IMR-90 (cell line): Measurements from ENCODE around the gene ITIH2. TPM values are rescaled to one million over a fixed set of nuclear protein-coding genes. Genes with fewer than 3 reads are reported as not detected.

Source experiments
- ATAC-seq: fragments of 200-7000 bp; cut with Tn5 transposase; 2 replicates; pipeline ENCODE4 v1.9.1; 2020; ENCODE audit warnings: low read depth, mild to moderate bottlenecking, moderate library complexity
- BruUV-seq: library from RNA; stranded (reverse); fragments of 400-500 nt; replicated peaks from 2 replicates; lab custom pipeline; 2021; lab: Mats Ljungman, UMichigan
- CTCF ChIA-PET: fragments of 300-600 bp; formaldehyde crosslinking; extraction: SDS; loops from one replicate; lab custom pipeline; 2021; ENCODE audit warnings: antibody characterized with exemption; lab: Yijun Ruan, JAX
- POLR2A ChIA-PET: fragments of 300-600 bp; sonication (Branson Sonifier 250); formaldehyde crosslinking; loops from one replicate; lab custom pipeline; 2022; ENCODE audit warnings: antibody characterized with exemption; ENCODE audit not compliant: unreplicated experiment; lab: Charles Lee
- DNase-seq: peaks from one replicate; pipeline ENCODE4 v3.0.0; 2013
- H2AFZ ChIP-seq: replicated peaks from 2 replicates; pipeline ENCODE3; 2013; ENCODE audit warnings: low read length, mild to moderate bottlenecking; ENCODE audit not compliant: poor library complexity
- H2AK5ac ChIP-seq: 2 replicates; pipeline ENCODE4 v1.6.1; 2013; ENCODE audit warnings: low read depth, low read length, inconsistent platforms
- H2AK9ac ChIP-seq: replicated peaks from 2 replicates; pipeline ENCODE3; 2013; ENCODE audit warnings: mild to moderate bottlenecking, low read depth, low read length, moderate library complexity; ENCODE audit not compliant: poor library complexity
- H2BK120ac ChIP-seq: 2 replicates; pipeline ENCODE4 v1.6.1; 2013; ENCODE audit warnings: low read depth, low read length, inconsistent platforms
- H2BK15ac ChIP-seq: 3 replicates; pipeline ENCODE4 v1.6.1; 2013; ENCODE audit warnings: low read depth, low read length, inconsistent platforms
- H2BK20ac ChIP-seq: 2 replicates; pipeline ENCODE4 v1.6.1; 2013; ENCODE audit warnings: low read depth, mild to moderate bottlenecking, inconsistent platforms, low read length, moderate library complexity
- H2BK5ac ChIP-seq: 2 replicates; pipeline ENCODE4 v1.6.1; 2013; ENCODE audit warnings: mild to moderate bottlenecking, low read depth, low read length, inconsistent platforms; ENCODE audit not compliant: poor library complexity, severe bottlenecking
- H3K14ac ChIP-seq: replicated peaks from 2 replicates; pipeline ENCODE4 v1.6.1; 2013; ENCODE audit warnings: low read depth, low read length, inconsistent platforms
- H3K18ac ChIP-seq: 2 replicates; pipeline ENCODE4 v1.6.1; 2013; ENCODE audit warnings: low read depth, low read length, control low read depth
- H3K23ac ChIP-seq: 2 replicates; pipeline ENCODE4 v1.6.1; 2013; ENCODE audit warnings: low read depth, low read length, inconsistent platforms
- H3K27ac ChIP-seq: 2 replicates; pipeline ENCODE4 v1.5.1; 2013; ENCODE audit warnings: mild to moderate bottlenecking, control low read depth, low read length; ENCODE audit not compliant: insufficient read depth
- H3K27me3 ChIP-seq: 2 replicates; pipeline ENCODE4 v1.6.1; 2013; ENCODE audit warnings: low read length; ENCODE audit not compliant: control insufficient read depth, insufficient read depth
- H3K36me3 ChIP-seq: 2 replicates; pipeline ENCODE4 v1.6.1; 2013; ENCODE audit warnings: low read length, mixed read lengths; ENCODE audit not compliant: control insufficient read depth, insufficient read depth
- H3K4ac ChIP-seq: 2 replicates; pipeline ENCODE4 v1.6.1; 2013; ENCODE audit warnings: low read depth, low read length, inconsistent platforms
- H3K4me1 ChIP-seq: 2 replicates; pipeline ENCODE4 v1.6.1; 2013; ENCODE audit warnings: low read length, mixed read lengths; ENCODE audit not compliant: control insufficient read depth, insufficient read depth
- H3K4me2 ChIP-seq: 2 replicates; pipeline ENCODE4 v1.6.1; 2013; ENCODE audit warnings: low read depth, mild to moderate bottlenecking, control low read depth, low read length, moderate library complexity
- H3K4me3 ChIP-seq: 2 replicates; pipeline ENCODE4 v1.5.1; 2013; ENCODE audit warnings: low read depth, mild to moderate bottlenecking, control low read depth, low read length, moderate library complexity; ENCODE audit not compliant: insufficient read depth
- H3K56ac ChIP-seq: 2 replicates; pipeline ENCODE4 v1.6.1; 2013; ENCODE audit warnings: low read length, inconsistent platforms; ENCODE audit not compliant: insufficient read depth; ENCODE audit errors: extremely low read depth
- H3K79me1 ChIP-seq, 2 experiments: 2 replicates each; pipeline ENCODE4 v1.6.1; 2013; ENCODE audit warnings: low read length in 2 of 2, inconsistent platforms in 1 of 2, low read depth in 1 of 2
- H3K9ac ChIP-seq: 2 replicates; pipeline ENCODE4 v1.6.1; 2013; ENCODE audit warnings: low read depth, low read length, control low read depth
- H3K9me1 ChIP-seq: 2 replicates; pipeline ENCODE4 v1.6.1; 2013; ENCODE audit warnings: low read length, inconsistent platforms; ENCODE audit not compliant: insufficient read depth
- H3K9me3 ChIP-seq: 2 replicates; pipeline ENCODE4 v1.6.1; 2013; ENCODE audit warnings: low read length; ENCODE audit not compliant: control insufficient read depth, insufficient read depth
- H4K20me1 ChIP-seq: 2 replicates; pipeline ENCODE4 v1.6.1; 2013; ENCODE audit warnings: low read length, inconsistent platforms; ENCODE audit not compliant: insufficient read depth
- H4K5ac ChIP-seq: 2 replicates; pipeline ENCODE4 v1.6.1; 2013; ENCODE audit warnings: mild to moderate bottlenecking, low read depth, low read length, control low read depth
- H4K8ac ChIP-seq, 2 experiments: 2 replicates each; pipeline ENCODE4 v1.6.1; 2013; ENCODE audit warnings: low read depth in 2 of 2, low read length in 2 of 2, control low read depth in 1 of 2, inconsistent platforms in 1 of 2
- H4K91ac ChIP-seq: 2 replicates; pipeline ENCODE4 v1.6.1; 2013; ENCODE audit warnings: low read depth, low read length, inconsistent platforms; ENCODE audit not compliant: insufficient read depth
- BHLHE40 ChIP-seq: fragments of 150-350 bp; IDR thresholded peaks from 2 replicates; pipeline ENCODE4 v1.6.1; 2016; ENCODE audit warnings: mild to moderate bottlenecking, low read depth, low read length
- CEBPB ChIP-seq: IDR thresholded peaks from 2 replicates; pipeline ENCODE4 v1.6.1; 2012; ENCODE audit warnings: low read depth, low read length, improper control_type of control experiment
- CHD1 ChIP-seq: IDR thresholded peaks from 2 replicates; pipeline ENCODE4 v1.6.1; 2012; ENCODE audit warnings: low read depth, low read length, improper control_type of control experiment
- ELK1 ChIP-seq: fragments of 150-350 bp; IDR thresholded peaks from 2 replicates; pipeline ENCODE4 v1.6.1; 2016; ENCODE audit warnings: low read depth, mild to moderate bottlenecking, low read length, moderate library complexity, borderline replicate concordance
- FOS ChIP-seq: fragments of 150-350 bp; IDR thresholded peaks from 2 replicates; pipeline ENCODE4 v1.6.1; 2016; ENCODE audit warnings: low read depth, low read length
- MAFK ChIP-seq: IDR thresholded peaks from 2 replicates; pipeline ENCODE4 v1.6.1; 2012; ENCODE audit warnings: low read depth, low read length, improper control_type of control experiment
- MAZ ChIP-seq: IDR thresholded peaks from 2 replicates; pipeline ENCODE4 v1.6.1; 2012; ENCODE audit warnings: low read depth, mild to moderate bottlenecking, low read length, improper control_type of control experiment, moderate library complexity, borderline replicate concordance
- MXI1 ChIP-seq: IDR thresholded peaks from 2 replicates; pipeline ENCODE4 v1.6.1; 2012; ENCODE audit warnings: low read depth, mild to moderate bottlenecking, low read length, moderate library complexity, borderline replicate concordance
- NFE2L2 ChIP-seq: fragments of 150-350 bp; IDR thresholded peaks from 2 replicates; pipeline ENCODE4 v1.6.1; 2016; ENCODE audit warnings: low read depth, mild to moderate bottlenecking, low read length
- POLR2A ChIP-seq: IDR thresholded peaks from 2 replicates; pipeline ENCODE4 v1.6.1; 2012; ENCODE audit warnings: mild to moderate bottlenecking, low read depth, low read length
- RAD21 ChIP-seq: IDR thresholded peaks from 2 replicates; pipeline ENCODE4 v1.6.1; 2012; ENCODE audit warnings: low read length, improper control_type of control experiment
- RCOR1 ChIP-seq: IDR thresholded peaks from 2 replicates; pipeline ENCODE4 v1.6.1; 2012; ENCODE audit warnings: mild to moderate bottlenecking, low read length, improper control_type of control experiment; ENCODE audit not compliant: insufficient replicate concordance
- RFX5 ChIP-seq: IDR thresholded peaks from 2 replicates; pipeline ENCODE4 v1.8.0; 2012; ENCODE audit warnings: low read depth, mild to moderate bottlenecking, low read length, moderate library complexity
- SMC3 ChIP-seq: fragments of 150-350 bp; IDR thresholded peaks from 2 replicates; pipeline ENCODE4 v1.6.1; 2016; ENCODE audit warnings: low read depth, mild to moderate bottlenecking, antibody characterized with exemption, low read length, moderate library complexity
- WGBS, 2 experiments: methylation state at CpG; one replicate each; pipeline versions ENCODE4 v1.1.5 to v1.1.7; 2013; ENCODE audit warnings: missing lambda C conversion rate in 2 of 2; ENCODE audit not compliant: insufficient read length in 1 of 2; ENCODE audit errors: extremely low coverage in 2 of 2; 5-methylcytosine and 5-hydroxymethylcytosine counted together
- dilution Hi-C: fragments of 300-500 bp; cut with HindIII; formaldehyde crosslinking; loops from one replicate; pipeline ENCODE4 v1.14.3; 2018; ENCODE audit warnings: low sequenced_read_pairs; ENCODE audit not compliant: unreplicated experiment
- in situ Hi-C: fragments of 300-500 bp; cut with MboI; formaldehyde crosslinking; loops from 3 replicates; pipeline ENCODE4 v1.14.3; 2019; ENCODE audit warnings: low sequenced_read_pairs, inconsistent platforms, mixed read lengths
- intact Hi-C: fragments of 100-400 bp; cut with micrococcal nuclease; formaldehyde crosslinking; loops from 2 replicates; pipeline ENCODE4 v1.10.0; 2022
- polyA plus RNA-seq, 3 experiments: library from polyadenylated mRNA; depleted of rRNA; stranded (reverse); fragments of >200 nt; gene quantifications; 2 replicates each; pipeline ENCODE4 v1.2.3, GENCODE V29; 2012; ENCODE audit warnings: low replicate concordance in 1 of 3
- total RNA-seq: library from RNA; depleted of rRNA; stranded (reverse); fragments of >200 nt; gene quantifications from 2 replicates; pipeline ENCODE4 v1.2.3, GENCODE V29; 2012
- TF ChIP-seq, protein P1 (sequence below): fragments of 150-350 bp; IDR thresholded peaks from 2 replicates; pipeline ENCODE4 v1.6.1; 2017; ENCODE audit warnings: mild to moderate bottlenecking, antibody characterized with exemption, low read length, low read depth
- TF ChIP-seq, protein P2 (sequence below): conservative IDR thresholded peaks from 2 replicates; pipeline ENCODE4 v1.5.1; 2012; ENCODE audit warnings: mild to moderate bottlenecking, low read depth, low read length, improper control_type of control experiment

Gene ITIH2
- total and polyA plus RNA-seq, 2 of the 4 experiments (the other 2 are of a cell fraction): not detected

DNA sequence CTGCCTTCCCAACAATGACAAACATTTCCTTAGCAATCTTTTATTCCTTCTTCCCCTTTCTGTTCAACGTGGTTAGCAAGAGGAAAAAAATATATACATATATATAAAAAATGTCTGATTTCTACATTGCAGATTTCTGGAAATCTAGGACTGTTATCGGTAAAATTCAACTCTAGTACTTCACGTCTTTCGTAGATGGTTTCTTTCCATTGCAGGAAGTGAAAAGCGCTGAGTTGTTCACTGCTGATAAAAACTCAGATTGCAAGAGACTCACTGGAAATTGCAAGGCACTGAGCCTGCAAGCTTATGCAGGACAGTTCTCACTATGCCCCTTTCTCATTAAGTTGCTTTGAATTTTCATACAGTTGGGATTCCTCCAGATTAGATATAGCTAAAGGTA, 60.8 kb downstream of the ITIH2 start:
- dilution Hi-C loops (no loop called here), intact Hi-C loops (no loop called here), in situ Hi-C loops (no loop called here)
- peaks cover 4 to 6% of the 10 kb centered on the region in 2 experiments; a peak in 2 of 4 replicates for H3K79me1 ChIP-seq
- WGBS, 2 experiments: no CpG with 5 or more reads among the region's 5 CpGs
- H3K9ac ChIP-seq: no peak overlapping the region
- H2BK5ac ChIP-seq: no peak overlapping the region
- H4K5ac ChIP-seq: no peak overlapping the region
- H2AFZ ChIP-seq: no peak overlapping the region
- no peak overlapping the region for H2BK120ac ChIP-seq
- H4K8ac ChIP-seq: no peak overlapping the region
- TF ChIP-seq, protein P1, sequence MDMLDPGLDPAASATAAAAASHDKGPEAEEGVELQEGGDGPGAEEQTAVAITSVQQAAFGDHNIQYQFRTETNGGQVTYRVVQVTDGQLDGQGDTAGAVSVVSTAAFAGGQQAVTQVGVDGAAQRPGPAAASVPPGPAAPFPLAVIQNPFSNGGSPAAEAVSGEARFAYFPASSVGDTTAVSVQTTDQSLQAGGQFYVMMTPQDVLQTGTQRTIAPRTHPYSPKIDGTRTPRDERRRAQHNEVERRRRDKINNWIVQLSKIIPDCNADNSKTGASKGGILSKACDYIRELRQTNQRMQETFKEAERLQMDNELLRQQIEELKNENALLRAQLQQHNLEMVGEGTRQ: no peak
- no peak for TF ChIP-seq RAD21
- TF ChIP-seq RFX5: no peak
- no peak for TF ChIP-seq POLR2A
- no peak for TF ChIP-seq FOS
- TF ChIP-seq RCOR1: no peak
- no peak for TF ChIP-seq MAZ
- TF ChIP-seq MXI1: no peak
- no peak for TF ChIP-seq CEBPB
- no peak for TF ChIP-seq ELK1
- TF ChIP-seq, protein P2, sequence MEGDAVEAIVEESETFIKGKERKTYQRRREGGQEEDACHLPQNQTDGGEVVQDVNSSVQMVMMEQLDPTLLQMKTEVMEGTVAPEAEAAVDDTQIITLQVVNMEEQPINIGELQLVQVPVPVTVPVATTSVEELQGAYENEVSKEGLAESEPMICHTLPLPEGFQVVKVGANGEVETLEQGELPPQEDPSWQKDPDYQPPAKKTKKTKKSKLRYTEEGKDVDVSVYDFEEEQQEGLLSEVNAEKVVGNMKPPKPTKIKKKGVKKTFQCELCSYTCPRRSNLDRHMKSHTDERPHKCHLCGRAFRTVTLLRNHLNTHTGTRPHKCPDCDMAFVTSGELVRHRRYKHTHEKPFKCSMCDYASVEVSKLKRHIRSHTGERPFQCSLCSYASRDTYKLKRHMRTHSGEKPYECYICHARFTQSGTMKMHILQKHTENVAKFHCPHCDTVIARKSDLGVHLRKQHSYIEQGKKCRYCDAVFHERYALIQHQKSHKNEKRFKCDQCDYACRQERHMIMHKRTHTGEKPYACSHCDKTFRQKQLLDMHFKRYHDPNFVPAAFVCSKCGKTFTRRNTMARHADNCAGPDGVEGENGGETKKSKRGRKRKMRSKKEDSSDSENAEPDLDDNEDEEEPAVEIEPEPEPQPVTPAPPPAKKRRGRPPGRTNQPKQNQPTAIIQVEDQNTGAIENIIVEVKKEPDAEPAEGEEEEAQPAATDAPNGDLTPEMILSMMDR: no peak
- TF ChIP-seq MAFK: no peak
- TF ChIP-seq SMC3: no peak
- TF ChIP-seq NFE2L2: no peak
- TF ChIP-seq CHD1: no peak
- TF ChIP-seq BHLHE40: no peak
- no peaks in the 10 kb centered on the region for H3K27me3 ChIP-seq
- H3K27ac ChIP-seq: no peak overlapping the region
- H2BK15ac ChIP-seq: no peak overlapping the region
- POLR2A ChIA-PET: no interaction called here
- H3K4me3 ChIP-seq: no peak overlapping the region
- no peak for ATAC-seq
- 0 out of 2 replicates have a peak, but pooled peaks cover 1% of the 10 kb centered on the region for H3K4me1 ChIP-seq
- no peak for DNase-seq
- CTCF ChIA-PET: no interaction called here
- H3K9me1 ChIP-seq: no peaks in the 10 kb centered on the region; the same call in 1 of the 2 replicates
- H4K91ac ChIP-seq: no peak overlapping the region
- peaks cover 34% of the 10 kb centered on the region for H3K36me3 ChIP-seq
- H2BK20ac ChIP-seq: no peak overlapping the region
- no peak overlapping the region for H2AK5ac ChIP-seq
- no peak overlapping the region for H3K18ac ChIP-seq
- H3K14ac ChIP-seq: no peak overlapping the region
- H3K4me2 ChIP-seq: no peak overlapping the region
- H4K20me1 ChIP-seq: peaks cover 7% of the 10 kb centered on the region; the same call in 1 of the 2 replicates
- no TSS peak for BruUV-seq
- H3K23ac ChIP-seq: no peak overlapping the region
- H3K9me3 ChIP-seq: no peaks in the 10 kb centered on the region
- H3K4ac ChIP-seq: no peak overlapping the region
- H3K56ac ChIP-seq: no peak overlapping the region
- H2AK9ac ChIP-seq: no peak overlapping the region
